ENCODE results near the gene F2RL2.

Gene F2RL2

DNA sequence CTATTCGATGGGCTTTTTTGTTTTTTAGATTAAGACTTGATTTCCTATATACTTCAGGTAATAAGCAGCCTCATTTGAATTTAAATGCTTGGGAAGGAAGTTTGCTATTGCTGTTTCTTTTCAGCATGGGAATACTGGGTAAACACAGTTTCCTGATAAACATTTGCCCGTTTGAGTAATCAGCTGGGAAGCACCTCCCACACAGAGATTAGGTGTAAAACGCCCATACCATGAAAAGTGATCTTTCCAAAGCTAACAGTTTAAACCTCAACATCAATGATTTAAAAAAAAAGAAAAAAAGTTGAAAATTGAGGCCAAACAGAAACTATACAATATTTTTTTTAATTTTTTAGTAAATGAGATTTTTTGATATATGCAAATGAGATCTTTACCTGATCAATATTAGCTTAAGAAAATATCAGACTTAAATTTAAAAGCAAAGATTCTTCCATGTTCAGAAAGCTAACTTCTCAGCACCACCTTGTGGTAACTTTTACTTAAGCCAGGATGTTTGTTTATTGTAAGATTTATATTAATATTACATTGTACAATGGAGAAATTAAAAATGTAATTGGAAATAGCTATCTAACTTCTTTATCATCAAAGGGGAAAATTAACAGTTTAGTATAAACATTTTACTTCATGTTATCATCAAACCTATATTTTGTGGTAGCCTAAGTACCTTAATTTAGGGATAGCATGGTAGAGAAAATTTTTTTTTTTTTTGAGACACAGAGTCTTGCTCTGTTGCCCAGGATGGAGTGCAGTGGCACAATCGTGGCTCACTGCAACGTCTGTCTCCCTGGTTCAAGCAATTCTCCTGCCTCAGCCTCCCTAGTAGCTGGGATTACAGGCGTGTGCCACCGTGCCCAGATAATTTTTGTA lies 39.8 kb downstream of the F2RL2 start:
- DNase-seq (ENCODE audit: low read depth in 2 of 2), result no peak

DNA sequence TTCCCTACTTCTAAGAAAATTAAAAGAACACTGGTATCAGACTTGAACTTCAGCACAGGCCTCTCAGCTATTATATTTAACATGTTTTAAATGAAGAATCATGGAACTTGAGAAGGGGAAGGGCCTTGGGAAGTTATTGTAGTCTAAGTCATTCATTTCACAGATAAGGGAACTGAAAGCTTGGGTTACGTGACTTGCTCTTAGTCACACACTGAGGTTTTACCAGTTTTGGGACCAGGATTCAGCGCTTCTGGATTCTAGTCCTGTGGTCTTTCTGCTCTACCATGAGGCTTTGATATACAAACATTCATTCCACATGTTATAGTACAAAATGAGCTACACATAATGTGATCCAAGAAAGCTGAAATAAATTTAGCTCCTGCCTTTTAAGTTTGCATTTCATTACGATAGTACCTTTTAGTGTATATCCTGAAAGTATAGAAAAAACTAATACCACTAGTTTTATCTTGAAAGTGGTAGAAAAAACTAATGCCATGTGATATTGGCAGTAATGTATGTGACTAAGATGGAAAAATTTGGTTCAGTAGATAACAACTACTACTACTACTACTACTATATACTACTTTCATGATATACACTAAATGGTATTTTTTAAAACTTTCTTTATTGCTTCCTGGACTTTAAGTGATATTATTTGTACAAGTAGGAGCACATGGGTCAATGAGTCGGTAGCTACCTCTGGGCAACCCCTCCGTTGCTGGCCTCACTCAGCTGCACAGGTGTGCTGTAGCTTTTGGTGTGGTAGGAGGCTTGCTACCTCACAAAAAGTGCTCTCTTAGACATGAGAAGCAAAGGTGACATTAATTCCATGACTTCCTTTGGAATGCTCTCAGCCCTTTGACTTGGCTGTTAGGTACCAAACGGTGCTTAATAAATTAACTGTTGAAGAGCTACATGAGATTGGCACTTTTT lies 40.7 kb downstream of the F2RL2 start:
- no peak for DNase-seq (ENCODE audit: low read depth in 2 of 2)

DNA sequence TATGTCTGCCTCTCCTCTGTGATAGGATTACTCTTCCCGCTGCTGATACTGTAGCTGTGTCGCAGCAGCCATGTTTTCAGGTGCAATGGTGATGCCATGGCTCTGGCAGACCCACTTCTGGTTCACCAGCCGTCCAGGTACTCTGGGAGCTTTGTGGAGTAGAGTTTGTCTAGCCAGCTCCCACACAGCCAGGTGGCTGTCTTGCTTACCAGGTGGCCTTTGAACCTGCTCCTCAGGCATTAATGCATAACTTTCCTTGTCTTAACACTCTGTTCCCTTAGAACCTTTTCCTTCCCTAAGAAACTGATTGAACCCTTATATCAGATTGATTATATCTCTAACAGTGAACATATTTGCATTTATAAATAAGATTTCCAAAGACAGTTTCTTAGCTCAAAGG lies 42.2 kb downstream of the F2RL2 start:
- DNase-seq (ENCODE audit: low read depth in 2 of 2), result no peak

DNA sequence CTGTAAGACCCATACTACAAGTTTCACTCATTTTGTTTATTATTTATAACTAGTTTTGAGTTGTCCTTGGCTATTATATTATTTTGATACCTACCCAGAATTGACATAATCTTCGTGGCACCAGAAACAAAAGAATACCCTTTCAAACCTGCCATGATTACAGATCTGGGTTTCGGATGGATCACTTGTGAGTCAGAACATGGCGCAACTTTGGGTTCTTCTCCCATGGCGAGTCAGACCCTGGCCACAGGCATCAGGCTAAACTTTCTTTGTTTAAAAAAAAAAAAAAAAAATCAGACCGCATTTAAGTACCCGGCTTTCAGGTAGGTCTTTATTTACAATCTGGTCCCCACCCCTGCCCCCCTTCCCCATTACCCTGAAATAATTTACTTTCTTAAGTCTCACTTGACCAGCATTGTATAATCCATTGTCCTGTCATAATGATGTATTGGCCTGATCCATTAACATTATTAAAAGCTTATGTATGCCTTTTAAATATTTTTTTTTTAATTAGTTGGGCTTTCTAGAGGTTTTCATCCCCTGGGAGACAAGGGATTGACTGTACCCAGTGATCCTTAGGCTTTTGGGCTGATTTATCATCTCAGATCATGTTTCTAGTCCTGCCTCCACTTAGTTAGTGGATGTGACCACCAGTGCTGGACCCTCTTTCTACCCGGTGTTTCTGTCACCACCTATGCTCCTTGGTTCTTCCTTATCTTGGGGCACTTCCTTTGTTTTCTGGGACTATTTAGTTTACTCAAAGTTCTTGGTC lies 43.9 kb downstream of the F2RL2 start:
- DNase-seq (ENCODE audit: low read depth in 2 of 2), result no peak

DNA sequence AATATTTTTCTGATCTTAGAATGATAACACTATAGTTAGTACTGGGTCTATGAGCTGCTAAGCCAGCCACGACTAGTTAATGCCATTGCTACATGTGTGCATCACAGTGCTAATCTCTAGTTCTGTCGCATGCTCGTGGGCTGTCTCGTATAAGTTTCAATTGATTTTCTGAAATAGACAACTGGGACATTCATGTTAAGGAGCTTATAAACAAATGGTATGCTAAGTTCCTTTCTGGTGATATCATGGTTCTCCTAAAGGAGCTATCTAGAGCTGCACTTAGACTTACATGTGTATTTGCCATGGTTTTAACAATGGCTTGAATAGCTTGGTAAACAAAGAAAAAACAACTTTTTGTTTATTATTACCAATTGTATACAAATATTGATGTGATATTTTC lies 46.2 kb downstream of the F2RL2 start:
- DNase-seq (ENCODE audit: low read depth in 2 of 2), result no peak

DNA sequence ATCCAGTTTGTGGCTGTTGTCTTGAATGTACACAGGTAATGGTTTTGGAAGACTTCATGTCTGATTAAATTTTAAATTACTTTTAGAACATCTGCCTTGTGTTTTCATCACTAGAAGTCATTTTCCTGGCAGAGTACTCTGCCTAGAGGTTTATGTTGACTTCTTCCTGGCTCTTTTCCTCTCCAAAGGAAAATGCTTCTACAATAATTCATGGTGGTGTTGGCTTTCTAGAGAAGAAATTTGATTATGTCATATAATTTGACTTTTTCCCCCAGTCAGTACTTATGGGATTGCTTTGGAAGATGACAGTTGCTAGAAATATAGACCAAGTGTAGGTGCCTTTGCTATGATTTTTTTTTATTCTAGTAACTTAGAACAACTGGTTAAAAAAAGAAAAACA lies 46.8 kb downstream of the F2RL2 start:
- DNase-seq (ENCODE audit: low read depth in 2 of 2), result no peak

DNA sequence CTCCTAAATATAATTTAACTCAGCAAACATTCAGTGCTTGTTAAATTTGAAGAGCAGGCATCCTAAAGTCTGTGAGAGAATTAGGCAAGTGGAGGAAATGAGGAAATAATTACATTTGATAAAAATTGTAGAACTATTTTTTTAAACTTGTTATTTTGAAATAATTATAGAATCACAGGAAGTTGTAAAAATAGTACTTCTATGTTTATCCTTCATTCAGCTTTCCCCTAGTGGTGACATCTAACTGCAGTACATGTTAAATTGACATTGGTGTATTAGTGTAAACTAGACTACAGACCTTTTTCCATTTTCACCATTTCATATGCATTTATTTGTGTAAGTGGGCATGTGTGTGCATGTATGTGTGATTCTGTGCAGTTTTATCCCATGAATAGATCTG lies 51.6 kb downstream of the F2RL2 start:
- no peak for DNase-seq (ENCODE audit: low read depth in 2 of 2)

DNA sequence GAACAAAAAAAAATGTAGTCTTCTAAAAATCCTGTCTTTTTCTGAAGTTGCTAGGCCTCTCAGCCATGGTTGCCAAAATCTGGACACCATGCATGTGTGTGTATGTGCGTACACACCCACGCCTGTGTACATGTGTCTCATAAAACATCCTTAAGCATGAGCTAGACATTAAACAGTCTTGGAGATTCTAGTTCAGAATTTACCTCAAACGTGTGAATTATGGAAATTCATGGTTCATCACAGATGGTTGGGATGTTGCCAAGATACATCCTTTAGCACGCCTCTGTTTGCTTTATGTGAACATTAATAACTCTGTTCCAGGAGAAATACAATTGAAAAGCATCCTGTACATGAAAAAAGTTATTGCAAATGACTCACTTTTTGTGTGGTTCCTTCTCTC lies 53.0 kb downstream of the F2RL2 start:
- DNase-seq (ENCODE audit: low read depth in 2 of 2), result no peak

Measured in stimulated activated CD8-positive, alpha-beta memory T cell treated with anti-CD3 and anti-CD28 coated beads, Interleukin-15, amount 100 ng/mL, for 48 hours (primary cell).